Left lung (tissue), 14 donors: ENCODE data around the gene RFXAP. TPM values are rescaled to one million over a fixed set of nuclear protein-coding genes. Genes with fewer than 3 reads are reported as not detected.

Experiments
- ATAC-seq: fragments of 200-7000 bp; cut with Tn5 transposase; one replicate; pipeline ENCODE4 v1.9.1; 2020; ENCODE audit warnings: moderate library complexity
- DNase-seq, 4 donors: peaks; one replicate each; pipeline ENCODE4 v3.0.0-alpha.2; 2013 to 2020
- H3K27ac ChIP-seq, 2 donors: fragments of 200-600 bp; sonication (generic) in 1 of 2; one replicate each; pipeline versions ENCODE4 v1.5.0 to v1.8.0; 2020 to 2021
- H3K27me3 ChIP-seq, 2 donors: fragments of 200-600 bp; sonication (generic) in 1 of 2; one replicate each; pipeline versions ENCODE4 v1.5.0 to v1.8.0; 2020 to 2021
- H3K36me3 ChIP-seq, 2 donors: fragments of 200-600 bp; sonication (generic) in 1 of 2; one replicate each; pipeline versions ENCODE4 v1.5.0 to v1.8.0; 2020 to 2021
- H3K4me1 ChIP-seq, 2 donors: fragments of 200-600 bp; one replicate each; pipeline ENCODE4 v1.8.0; 2021
- H3K4me3 ChIP-seq, 2 donors: fragments of 200-600 bp; sonication (generic) in 1 of 2; one replicate each; pipeline versions ENCODE4 v1.5.0 to v1.8.0; 2020 to 2021; ENCODE audit warnings: mild to moderate bottlenecking in 1 of 2
- H3K9me3 ChIP-seq, 2 donors: fragments of 200-600 bp; sonication (generic) in 1 of 2; one replicate each; pipeline versions ENCODE4 v1.5.0 to v1.8.0; 2020 to 2021
- CTCF ChIP-seq, 2 donors: fragments of 200-600 bp; sonication (generic) in 1 of 2; IDR thresholded peaks; one replicate each; pipeline versions ENCODE4 v1.5.0 to v1.8.0; 2021; ENCODE audit warnings: antibody characterized with exemption in 2 of 2
- intact Hi-C, 2 donors: fragments of 100-400 bp; cut with DNase I; formaldehyde crosslinking; loops; one replicate each; pipeline versions ENCODE4 v1.11.2 to v1.14.2; 2022
- long read RNA-seq, 12 donors: library from polyadenylated mRNA in 2 of 12; unstranded in 2 of 12; transcript quantifications; one replicate each; pipeline ENCODE4 v2.0.0 and lab custom pipeline, GENCODE V29; 2019 to 2026
- polyA plus RNA-seq, 6 donors: library from polyadenylated mRNA; unstranded; fragments of 120-200 nt; gene quantifications; one replicate each; pipeline ENCODE4 v1.2.1, GENCODE V29; 2013; ENCODE audit not compliant: insufficient read length in 6 of 6
- total RNA-seq, 2 donors: library from RNA; stranded (reverse); fragmentation: NEBNext Ultra II Directional; extraction: Animal tissue kit (Norgen Biotek cat#: 25700); gene quantifications; one replicate each; pipeline ENCODE4 v1.2.1, GENCODE V29; 2021
- donor health status: DM: no; HTN: yes; CAD: no.
- donor health status: DM: no; HTN: no; CAD: no.

RFXAP gene
- total RNA-seq (1 to 10 TPM; 3.6 to 4.7 TPM), polyA plus RNA-seq (10 to 100 TPM; 16.2 to 23.4 (median 19.4) TPM)
- long read RNA-seq, donor 1, transcript RFXAP-201 (3 exons, 2,304 nt) = major isoform, 10 of 157 reads
- long read RNA-seq, donor 1, partial matches to known transcripts = 92 of 157 reads
- long read RNA-seq, donor 1, other reads (novel, unspliced or antisense) = 55 of 157 reads
- long read RNA-seq, donor 2, transcript RFXAP-201 (3 exons, 2,304 nt) = major isoform, 12 of 139 reads
- long read RNA-seq, donor 2, partial matches to known transcripts = 127 of 139 reads
- long read RNA-seq, donor 2, other reads (novel, unspliced or antisense) = 0 of 139 reads
- long read RNA-seq, donor 3, transcript RFXAP-201 (3 exons, 2,304 nt) = major isoform, 7 of 76 reads
- long read RNA-seq, donor 3, partial matches to known transcripts = 69 of 76 reads
- long read RNA-seq, donor 3, other reads (novel, unspliced or antisense) = 0 of 76 reads
- long read RNA-seq, donor 4 = 0 reads
- long read RNA-seq, donor 5, transcript RFXAP-201 (3 exons, 2,304 nt) = major isoform, 8 of 78 reads
- long read RNA-seq, donor 5, partial matches to known transcripts = 70 of 78 reads
- long read RNA-seq, donor 5, other reads (novel, unspliced or antisense) = 0 of 78 reads
- long read RNA-seq, donor 6, transcript RFXAP-201 (3 exons, 2,304 nt) = major isoform, 10 of 118 reads
- long read RNA-seq, donor 6, partial matches to known transcripts = 67 of 118 reads
- long read RNA-seq, donor 6, other reads (novel, unspliced or antisense) = 41 of 118 reads
- long read RNA-seq, donor 7, partial matches to known transcripts = 0 of 4 reads
- long read RNA-seq, donor 7, other reads (novel, unspliced or antisense) = 0 of 4 reads
- long read RNA-seq, donor 8, transcript RFXAP-201 (3 exons, 2,304 nt) = major isoform, 7 of 68 reads
- long read RNA-seq, donor 8, partial matches to known transcripts = 56 of 68 reads
- long read RNA-seq, donor 8, other reads (novel, unspliced or antisense) = 5 of 68 reads
- long read RNA-seq, donor 9 = 0 reads
- long read RNA-seq, donor 10 = 0 reads
- long read RNA-seq, donor 11, transcript RFXAP-201 (3 exons, 2,304 nt) = major isoform, 6 of 45 reads
- long read RNA-seq, donor 11, partial matches to known transcripts = 39 of 45 reads
- long read RNA-seq, donor 11, other reads (novel, unspliced or antisense) = 0 of 45 reads
- long read RNA-seq, donor 12, partial matches to known transcripts = 26 of 82 reads
- long read RNA-seq, donor 12, other reads (novel, unspliced or antisense) = 52 of 82 reads

- intact Hi-C loops = no loop called here
- peak; percentile 97 for ATAC-seq
These were observed at the start of gene RFXAP for GRCh38 chr13:36818804-36819738. RFXAP (plus strand) TSS chr13:36819222; CDS start chr13:36819358, 136 bp downstream.

GRCh38 chr13:36769545-36769944 lies 49.5 kb upstream of the RFXAP start:
- ATAC-seq (no peak), DNase-seq (no peak)
- TF ChIP-seq CTCF (IDR thresholded peaks at IDR 0.05) = no peak
- intact Hi-C loops = no loop called here
- Histone ChIP-seq H3K9me3 (peaks cover 0 to 8% of the 10 kb centered on the region in 2 donors), H3K27ac (no peak overlapping the region), H3K27me3 (no peaks in the 10 kb centered on the region), H3K4me3 (no peak overlapping the region), H3K36me3 (no peaks in the 10 kb centered on the region), H3K4me1 (no peaks in the 10 kb centered on the region)

More at GRCh38 chr13:36818804-36819738, at the start of gene RFXAP:
- Histone ChIP-seq H3K4me3 (peak within 1 kb of the TSS; percentile 78), H3K4me1 (peaks cover 9 to 33% of the 10 kb centered on the region in 2 donors), H3K36me3 (no peaks in the 10 kb centered on the region), H3K27ac (peak within 1 kb of the TSS; percentile 60 to 80), H3K9me3 (no peaks in the 10 kb centered on the region), H3K27me3 (no peaks in the 10 kb centered on the region)
- TF ChIP-seq CTCF (IDR thresholded peaks at IDR 0.05) = no peak
- peak; percentile 87 to 99 (median 94) for DNase-seq

- Histone ChIP-seq H3K36me3 (no peaks in the 10 kb centered on the region), H3K4me1 (no peaks in the 10 kb centered on the region), H3K27ac (no peak overlapping the region), H3K4me3 (no peak overlapping the region), H3K9me3 (peaks cover 0 to 8% of the 10 kb centered on the region in 2 donors), H3K27me3 (no peaks in the 10 kb centered on the region)
- no peak for ATAC-seq
- TF ChIP-seq CTCF (IDR thresholded peaks at IDR 0.05) = no peak
- intact Hi-C loops = no loop called here
- DNase-seq = no peak
These were observed 48.3 kb upstream of the RFXAP start for GRCh38 chr13:36770741-36771140.

GRCh38 chr13:36772853-36773252 lies 46.2 kb upstream of the RFXAP start:
- no peaks in the 10 kb centered on the region for H3K9me3 ChIP-seq
- DNase-seq = no peak
- H3K36me3 ChIP-seq = no peaks in the 10 kb centered on the region
- no peaks in the 10 kb centered on the region for H3K27me3 ChIP-seq
- intact Hi-C loops = no loop called here
- ATAC-seq = no peak
- no peak for TF ChIP-seq CTCF (IDR thresholded peaks at IDR 0.05)
- no peak overlapping the region for H3K27ac ChIP-seq
- H3K4me3 ChIP-seq = no peak overlapping the region
- no peaks in the 10 kb centered on the region for H3K4me1 ChIP-seq
